PC-3 (cell line): Measurements from ENCODE around the gene XPO1. TPM values are rescaled to one million over a fixed set of nuclear protein-coding genes. Genes with fewer than 3 reads are reported as not detected.
"Not testable (repeated sequence)": the region's sequence is repeated elsewhere in the genome, so short reads cannot be mapped to it uniquely, and the experiment has no call there.

ENCODE experiments used
- ATAC-seq: fragments of 200-7000 bp; cut with Tn5 transposase; 2 replicates; pipeline ENCODE4 v1.9.1; 2020; ENCODE audit warnings: mild to moderate bottlenecking, moderate library complexity
- Bru-seq: library from RNA; stranded (reverse); fragments of 400-500 nt; gene quantifications from one replicate; lab custom pipeline; 2021; lab: Mats Ljungman, UMichigan
- BruChase-seq, 2 experiments: library from RNA; stranded (reverse); fragments of 400-500 nt; gene quantifications; one replicate each; lab custom pipeline; 2021; lab: Mats Ljungman, UMichigan
- BruUV-seq: library from RNA; stranded (reverse); fragments of 400-500 nt; replicated peaks from 2 replicates; lab custom pipeline; 2021; lab: Mats Ljungman, UMichigan
- CTCF ChIA-PET: fragments of 300-600 bp; sonication (Branson Sonifier 250); formaldehyde crosslinking; loops from one replicate; lab custom pipeline; 2022; ENCODE audit warnings: antibody characterized with exemption; lab: Charles Lee
- POLR2A ChIA-PET: fragments of 300-600 bp; sonication (Branson Sonifier 250); formaldehyde crosslinking; loops from one replicate; lab custom pipeline; 2022; ENCODE audit warnings: antibody characterized with exemption; ENCODE audit not compliant: unreplicated experiment; lab: Charles Lee
- DNase-seq: peaks from one replicate; pipeline ENCODE4 v3.0.0-alpha.2; 2015
- H2AFZ ChIP-seq: fragments of 300-600 bp; sonication (generic); 2 replicates; pipeline ENCODE4 v1.6.0; 2016; ENCODE audit warnings: antibody characterized with exemption, low read length
- H3F3A ChIP-seq: fragments of 300-600 bp; sonication (generic); one replicate; pipeline ENCODE4 v1.6.0; 2017; ENCODE audit warnings: antibody characterized with exemption, low read length, control low read depth, mild to moderate bottlenecking; ENCODE audit not compliant: unreplicated experiment
- H3K27ac ChIP-seq: fragments of 300-600 bp; sonication (generic); 2 replicates; pipeline ENCODE4 v1.5.1; 2016; ENCODE audit warnings: mild to moderate bottlenecking, low read length
- H3K27me3 ChIP-seq: fragments of 300-600 bp; sonication (generic); 2 replicates; pipeline ENCODE4 v1.6.1; 2016; ENCODE audit warnings: low read length, mixed read lengths
- H3K36me3 ChIP-seq: fragments of 300-600 bp; sonication (generic); 2 replicates; pipeline ENCODE4 v1.6.1; 2016; ENCODE audit warnings: low read depth, mixed run types, low read length, mixed read lengths
- H3K4me1 ChIP-seq: fragments of 300-600 bp; sonication (generic); 2 replicates; pipeline ENCODE4 v1.5.1; 2016; ENCODE audit warnings: low read length; ENCODE audit not compliant: insufficient read depth
- H3K4me2 ChIP-seq: fragments of 300-600 bp; sonication (generic); 2 replicates; pipeline ENCODE4 v1.6.0; 2016; ENCODE audit warnings: low read length
- H3K4me3 ChIP-seq: fragments of 300-600 bp; sonication (generic); 2 replicates; pipeline ENCODE4 v1.5.1; 2016; ENCODE audit warnings: mild to moderate bottlenecking, low read length, mixed read lengths
- H3K79me2 ChIP-seq: fragments of 300-600 bp; sonication (generic); 2 replicates; pipeline ENCODE4 v1.6.1; 2017; ENCODE audit warnings: low read length, mixed read lengths
- H3K9ac ChIP-seq: fragments of 300-600 bp; sonication (generic); 2 replicates; pipeline ENCODE4 v1.6.0; 2016; ENCODE audit warnings: mild to moderate bottlenecking, low read length
- H3K9me2 ChIP-seq: fragments of 300-600 bp; sonication (generic); replicated peaks from 2 replicates; pipeline ENCODE4 v1.6.1; 2016; ENCODE audit warnings: mixed run types, low read length, mixed read lengths
- H3K9me3 ChIP-seq: fragments of 300-600 bp; sonication (generic); 2 replicates; pipeline ENCODE4 v1.6.1; 2016; ENCODE audit warnings: low read length, mixed read lengths
- H4K20me1 ChIP-seq: fragments of 300-600 bp; sonication (generic); 2 replicates; pipeline ENCODE4 v1.6.1; 2016; ENCODE audit warnings: low read length, mixed read lengths
- EZH2 ChIP-seq: fragments of 300-600 bp; sonication (generic); IDR thresholded peaks from one replicate; pipeline ENCODE4 v1.6.1; 2017; ENCODE audit warnings: antibody characterized with exemption, mild to moderate bottlenecking, low read length; ENCODE audit not compliant: unreplicated experiment
- EZH2phosphoT487 ChIP-seq: fragments of 300-600 bp; sonication (generic); IDR thresholded peaks from 2 replicates; pipeline ENCODE4 v1.6.1; 2018; ENCODE audit warnings: mild to moderate bottlenecking, antibody characterized with exemption, low read length, borderline replicate concordance
- intact Hi-C: fragments of 100-400 bp; cut with micrococcal nuclease; formaldehyde crosslinking; loops from 2 replicates; pipeline ENCODE4 v1.9.0; 2023
- long read RNA-seq: library from polyadenylated mRNA; unstranded; transcript quantifications from one replicate; pipeline ENCODE4 v2.0.0, GENCODE V29; 2021; ENCODE audit not compliant: unreplicated experiment
- total RNA-seq: library from RNA; depleted of rRNA; stranded (reverse); fragments of >200 nt; gene quantifications from 2 replicates; pipeline ENCODE4 v1.2.3, GENCODE V29; 2014; rRNA removed
- TF ChIP-seq, protein P1 (sequence below): fragments of 300-600 bp; sonication (generic); conservative IDR thresholded peaks from 2 replicates; pipeline ENCODE4 v1.5.1; 2017; ENCODE audit warnings: antibody characterized with exemption, low read depth, mild to moderate bottlenecking, low read length

Gene XPO1, protein sequence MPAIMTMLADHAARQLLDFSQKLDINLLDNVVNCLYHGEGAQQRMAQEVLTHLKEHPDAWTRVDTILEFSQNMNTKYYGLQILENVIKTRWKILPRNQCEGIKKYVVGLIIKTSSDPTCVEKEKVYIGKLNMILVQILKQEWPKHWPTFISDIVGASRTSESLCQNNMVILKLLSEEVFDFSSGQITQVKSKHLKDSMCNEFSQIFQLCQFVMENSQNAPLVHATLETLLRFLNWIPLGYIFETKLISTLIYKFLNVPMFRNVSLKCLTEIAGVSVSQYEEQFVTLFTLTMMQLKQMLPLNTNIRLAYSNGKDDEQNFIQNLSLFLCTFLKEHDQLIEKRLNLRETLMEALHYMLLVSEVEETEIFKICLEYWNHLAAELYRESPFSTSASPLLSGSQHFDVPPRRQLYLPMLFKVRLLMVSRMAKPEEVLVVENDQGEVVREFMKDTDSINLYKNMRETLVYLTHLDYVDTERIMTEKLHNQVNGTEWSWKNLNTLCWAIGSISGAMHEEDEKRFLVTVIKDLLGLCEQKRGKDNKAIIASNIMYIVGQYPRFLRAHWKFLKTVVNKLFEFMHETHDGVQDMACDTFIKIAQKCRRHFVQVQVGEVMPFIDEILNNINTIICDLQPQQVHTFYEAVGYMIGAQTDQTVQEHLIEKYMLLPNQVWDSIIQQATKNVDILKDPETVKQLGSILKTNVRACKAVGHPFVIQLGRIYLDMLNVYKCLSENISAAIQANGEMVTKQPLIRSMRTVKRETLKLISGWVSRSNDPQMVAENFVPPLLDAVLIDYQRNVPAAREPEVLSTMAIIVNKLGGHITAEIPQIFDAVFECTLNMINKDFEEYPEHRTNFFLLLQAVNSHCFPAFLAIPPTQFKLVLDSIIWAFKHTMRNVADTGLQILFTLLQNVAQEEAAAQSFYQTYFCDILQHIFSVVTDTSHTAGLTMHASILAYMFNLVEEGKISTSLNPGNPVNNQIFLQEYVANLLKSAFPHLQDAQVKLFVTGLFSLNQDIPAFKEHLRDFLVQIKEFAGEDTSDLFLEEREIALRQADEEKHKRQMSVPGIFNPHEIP (N-terminal part only)
- total RNA-seq (138 and 170 TPM in 2 replicates), Bru-seq, nascent RNA (percentile 92 among the genes with signal in this experiment), BruChase-seq, experiment 1, labeled RNA remaining after a 6-hour chase (percentile 96 among the genes with signal in this experiment), BruChase-seq, experiment 2, labeled RNA remaining after a 2-hour chase (percentile 94 among the genes with signal in this experiment)
- long read RNA-seq, full-length matches to known transcripts = 227 of 312 reads
- long read RNA-seq, partial matches to known transcripts = 29 of 312 reads
- long read RNA-seq, other reads (novel, unspliced or antisense) = 56 of 312 reads

DNA sequence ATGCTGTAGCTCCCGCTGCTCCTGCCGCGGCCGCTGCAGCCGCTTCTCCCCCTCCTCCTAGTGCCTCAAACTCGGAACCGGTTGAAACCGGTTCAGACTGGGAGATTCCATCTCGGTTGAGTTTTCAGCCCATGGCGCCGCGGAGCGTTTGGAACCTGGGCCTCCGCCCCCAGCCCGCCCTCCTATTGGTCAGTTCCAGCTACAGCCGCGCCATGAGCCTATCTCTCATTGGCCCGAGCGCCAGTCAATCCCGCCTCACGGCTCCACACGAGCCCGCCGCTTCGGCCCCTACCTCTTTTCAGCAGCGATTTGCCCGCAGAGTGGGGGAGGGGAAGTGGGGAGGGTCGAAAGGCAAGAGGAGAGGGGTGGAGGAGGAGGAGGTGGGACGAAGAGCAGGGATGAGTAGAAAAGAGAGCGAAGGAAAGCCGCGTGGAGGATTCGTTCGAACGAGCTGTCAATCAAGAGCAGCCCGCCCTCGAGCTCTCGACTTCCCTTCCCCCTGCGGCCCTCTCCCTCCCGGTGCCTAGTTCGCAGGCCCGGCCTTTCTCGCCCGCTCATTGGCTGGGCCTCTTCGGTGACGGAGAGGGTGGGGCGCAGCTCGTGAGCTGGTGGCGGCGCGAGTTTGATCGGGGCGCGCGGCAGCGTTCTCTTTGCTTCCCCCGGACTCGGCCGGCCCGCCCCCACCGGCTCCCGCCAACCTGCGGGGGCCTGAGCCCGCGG is at the start of gene XPO1:
Gene XPO1 (minus strand): TSS at position 157 of the 720 bp plus-strand sequence. CDS start 4,459 bp downstream, outside the sequence.
- CTCF ChIA-PET = interaction anchor here (0.6 kb wide), 1 partner anchor 268 kb away, joined by 6 read pairs; no protein-coding TSS in a partner anchor

DNA sequence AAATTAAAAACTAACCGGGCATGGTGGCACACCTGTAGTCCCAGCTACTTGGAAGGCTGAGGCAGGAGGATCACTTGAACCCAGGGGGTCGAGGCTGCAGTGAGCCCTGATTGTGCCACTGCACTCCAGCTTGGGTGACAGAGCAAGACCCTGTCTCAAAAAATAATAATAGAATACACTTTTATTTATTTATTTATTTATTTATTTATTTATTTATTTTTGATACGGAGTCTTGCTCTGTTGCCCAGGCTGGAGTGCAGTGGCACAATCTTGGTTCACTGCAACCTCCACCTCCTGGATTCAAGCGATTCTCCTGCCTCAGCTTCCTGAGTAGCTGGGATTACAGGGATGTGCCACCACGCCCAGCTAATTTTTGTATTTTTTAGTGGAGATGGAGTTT is 48.8 kb upstream of the XPO1 start:
- H3K36me3 ChIP-seq, intact Hi-C loops, BruUV-seq, H3K4me1 ChIP-seq, CTCF ChIA-PET, H3K79me2 ChIP-seq, H3K27ac ChIP-seq, DNase-seq, H3K4me3 ChIP-seq, H3K9me2 ChIP-seq, H4K20me1 ChIP-seq, H3K9ac ChIP-seq, H3K27me3 ChIP-seq, H2AFZ ChIP-seq, H3K4me2 ChIP-seq, POLR2A ChIA-PET, ATAC-seq, H3K9me3 ChIP-seq, H3F3A ChIP-seq: not testable (repeated sequence)

More for the DNA sequence above, at the start of gene XPO1:
- DNase-seq = peak; percentile 99
- Histone ChIP-seq H3K4me3 (peak within 1 kb of the TSS; percentile 94), H3F3A (peaks cover 3% of the 10 kb centered on the region), H3K27ac (peak within 1 kb of the TSS; percentile 93), H3K4me1 (peaks cover 25% of the 10 kb centered on the region), H4K20me1 (peaks cover 31% of the 10 kb centered on the region), H3K36me3 (peaks cover 8% of the 10 kb centered on the region), H2AFZ (peak within 1 kb of the TSS; percentile 89), H3K9me3 (no peaks in the 10 kb centered on the region), H3K27me3 (no peaks in the 10 kb centered on the region), H3K79me2 (peaks cover 47% of the 10 kb centered on the region), H3K4me2 (peak within 1 kb of the TSS; percentile 87), H3K9ac (peak within 1 kb of the TSS; percentile 98), H3K9me2 (no peaks in the 10 kb centered on the region)
- peak; percentile 82 for ATAC-seq
- TF ChIP-seq EZH2phosphoT487 = no peak
- POLR2A ChIA-PET = interaction anchor here (0.6 to 1.1 kb wide), 4 partner anchors 133 to 393 kb away, joined by 3 to 6 read pairs (median 4); no protein-coding TSS in a partner anchor
- no TSS peak for BruUV-seq
- intact Hi-C loops = loop anchor here (1.0 to 10.0 kb wide), 5 partner anchors 67 to 346 kb away; partner anchors contain the start of genes CCT4, FAM161A and USP34

DNA sequence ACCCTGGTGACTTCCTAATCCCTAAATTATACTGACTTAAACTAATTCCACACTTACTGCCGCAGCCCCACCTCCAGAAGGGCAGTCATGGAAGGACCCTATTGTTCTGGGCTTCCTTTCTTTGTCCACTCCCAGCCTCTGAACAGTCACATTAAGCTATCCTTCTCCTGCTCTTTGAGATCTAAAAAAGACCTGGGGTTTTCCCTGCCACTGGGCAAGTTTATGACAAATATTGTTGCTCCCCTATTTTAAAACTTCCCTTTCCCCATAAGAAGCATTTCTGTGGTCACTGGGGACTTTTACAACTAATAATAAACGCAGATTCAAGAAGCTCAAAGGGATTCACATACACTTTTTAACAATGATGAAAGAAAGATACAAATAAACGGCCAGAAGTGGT is 47.2 kb upstream of the XPO1 start:
- Histone ChIP-seq H3K79me2 (no peaks in the 10 kb centered on the region), H4K20me1 (no peaks in the 10 kb centered on the region), H3K27ac (no peak overlapping the region), H3F3A (no peaks in the 10 kb centered on the region), H3K9me3 (no peaks in the 10 kb centered on the region), H3K9me2 (no peaks in the 10 kb centered on the region), H3K27me3 (no peaks in the 10 kb centered on the region), H2AFZ (0 out of 2 replicates have a peak overlapping the region, but pooled peaks have one; percentile 18), H3K36me3 (no peaks in the 10 kb centered on the region), H3K4me1 (no peaks in the 10 kb centered on the region), H3K4me3 (no peak overlapping the region), H3K4me2 (no peak overlapping the region), H3K9ac (no peak overlapping the region)
- ChIA-PET POLR2A (no interaction called here), CTCF (no interaction called here)
- no peak for TF ChIP-seq EZH2
- no peak for TF ChIP-seq EZH2phosphoT487
- TF ChIP-seq, protein P1, sequence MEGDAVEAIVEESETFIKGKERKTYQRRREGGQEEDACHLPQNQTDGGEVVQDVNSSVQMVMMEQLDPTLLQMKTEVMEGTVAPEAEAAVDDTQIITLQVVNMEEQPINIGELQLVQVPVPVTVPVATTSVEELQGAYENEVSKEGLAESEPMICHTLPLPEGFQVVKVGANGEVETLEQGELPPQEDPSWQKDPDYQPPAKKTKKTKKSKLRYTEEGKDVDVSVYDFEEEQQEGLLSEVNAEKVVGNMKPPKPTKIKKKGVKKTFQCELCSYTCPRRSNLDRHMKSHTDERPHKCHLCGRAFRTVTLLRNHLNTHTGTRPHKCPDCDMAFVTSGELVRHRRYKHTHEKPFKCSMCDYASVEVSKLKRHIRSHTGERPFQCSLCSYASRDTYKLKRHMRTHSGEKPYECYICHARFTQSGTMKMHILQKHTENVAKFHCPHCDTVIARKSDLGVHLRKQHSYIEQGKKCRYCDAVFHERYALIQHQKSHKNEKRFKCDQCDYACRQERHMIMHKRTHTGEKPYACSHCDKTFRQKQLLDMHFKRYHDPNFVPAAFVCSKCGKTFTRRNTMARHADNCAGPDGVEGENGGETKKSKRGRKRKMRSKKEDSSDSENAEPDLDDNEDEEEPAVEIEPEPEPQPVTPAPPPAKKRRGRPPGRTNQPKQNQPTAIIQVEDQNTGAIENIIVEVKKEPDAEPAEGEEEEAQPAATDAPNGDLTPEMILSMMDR = no peak
- ATAC-seq (no peak), DNase-seq (no peak)
- intact Hi-C loops = no loop called here
- no TSS peak for BruUV-seq

DNA sequence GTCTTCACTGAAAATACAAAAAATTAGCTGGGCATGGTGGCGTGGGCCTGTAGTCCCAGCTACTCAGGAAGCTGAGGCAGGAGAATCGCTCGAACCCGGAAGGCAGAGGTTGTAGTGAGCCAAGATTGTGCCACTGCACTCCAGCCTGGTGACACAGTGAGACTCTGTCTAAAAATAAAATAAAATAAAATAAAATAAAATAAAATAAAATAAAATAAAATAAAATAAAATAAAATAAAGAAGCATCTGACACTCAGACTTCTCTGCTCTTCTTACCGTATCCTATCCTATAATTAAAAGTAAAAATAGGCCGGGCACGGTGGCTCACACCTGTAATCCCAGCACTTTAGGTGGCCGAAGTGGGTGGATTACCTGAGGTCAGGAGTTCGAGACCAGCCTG is 46.2 kb upstream of the XPO1 start:
- H2AFZ ChIP-seq, H3K9me3 ChIP-seq, H3F3A ChIP-seq, H3K27ac ChIP-seq, BruUV-seq, H3K9me2 ChIP-seq, H3K9ac ChIP-seq, H4K20me1 ChIP-seq, ATAC-seq, intact Hi-C loops, CTCF ChIA-PET, H3K27me3 ChIP-seq, H3K36me3 ChIP-seq, POLR2A ChIA-PET, DNase-seq, H3K79me2 ChIP-seq, H3K4me1 ChIP-seq, H3K4me2 ChIP-seq, H3K4me3 ChIP-seq: not testable (repeated sequence)
